NCI-H2029 treated with DMSO at 0.1 percent for 48 hours (cell line): ENCODE measurements around the gene CCDC88B.

ENCODE experiments used
- DNase-seq: peaks from one replicate; lab custom pipeline; 2025; lab: John Stamatoyannopoulos, UW

CCDC88B gene

DNA sequence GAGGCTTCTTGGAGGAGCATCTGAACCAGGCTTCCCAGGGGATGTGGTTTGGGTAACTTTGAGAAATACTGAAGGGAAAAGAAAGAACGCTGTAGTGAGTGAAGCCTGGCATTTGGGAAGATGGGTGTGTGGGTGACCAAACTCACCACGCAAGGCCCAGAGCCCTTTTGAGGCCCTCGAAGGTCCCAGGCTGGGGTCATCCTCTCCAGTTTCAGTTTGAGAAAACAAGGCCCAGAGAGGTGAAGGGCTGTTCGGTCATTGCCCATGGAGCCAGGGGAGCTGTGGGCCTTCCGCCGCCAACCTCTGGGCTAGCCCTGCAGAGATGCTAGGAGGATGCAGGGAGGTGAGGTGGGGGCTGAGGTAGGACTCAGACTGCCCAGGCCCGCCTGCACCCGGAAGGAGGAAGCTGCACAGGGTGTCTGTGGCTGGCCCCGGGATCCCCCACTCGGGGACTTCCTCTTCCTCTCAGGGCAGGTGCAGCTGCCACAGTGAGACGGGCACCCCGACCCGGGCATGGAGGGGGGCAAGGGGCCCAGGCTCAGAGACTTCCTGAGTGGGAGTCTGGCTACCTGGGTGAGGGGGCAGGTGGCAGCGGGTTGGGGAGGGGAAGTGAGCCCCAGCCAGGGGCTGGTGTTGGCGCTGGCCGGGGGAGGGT is at the start of gene CCDC88B:
CCDC88B (plus strand) TSS at position 451 of the 655 bp plus-strand sequence; CDS start at position 514, 63 bp downstream.
- no peak for DNase-seq

DNA sequence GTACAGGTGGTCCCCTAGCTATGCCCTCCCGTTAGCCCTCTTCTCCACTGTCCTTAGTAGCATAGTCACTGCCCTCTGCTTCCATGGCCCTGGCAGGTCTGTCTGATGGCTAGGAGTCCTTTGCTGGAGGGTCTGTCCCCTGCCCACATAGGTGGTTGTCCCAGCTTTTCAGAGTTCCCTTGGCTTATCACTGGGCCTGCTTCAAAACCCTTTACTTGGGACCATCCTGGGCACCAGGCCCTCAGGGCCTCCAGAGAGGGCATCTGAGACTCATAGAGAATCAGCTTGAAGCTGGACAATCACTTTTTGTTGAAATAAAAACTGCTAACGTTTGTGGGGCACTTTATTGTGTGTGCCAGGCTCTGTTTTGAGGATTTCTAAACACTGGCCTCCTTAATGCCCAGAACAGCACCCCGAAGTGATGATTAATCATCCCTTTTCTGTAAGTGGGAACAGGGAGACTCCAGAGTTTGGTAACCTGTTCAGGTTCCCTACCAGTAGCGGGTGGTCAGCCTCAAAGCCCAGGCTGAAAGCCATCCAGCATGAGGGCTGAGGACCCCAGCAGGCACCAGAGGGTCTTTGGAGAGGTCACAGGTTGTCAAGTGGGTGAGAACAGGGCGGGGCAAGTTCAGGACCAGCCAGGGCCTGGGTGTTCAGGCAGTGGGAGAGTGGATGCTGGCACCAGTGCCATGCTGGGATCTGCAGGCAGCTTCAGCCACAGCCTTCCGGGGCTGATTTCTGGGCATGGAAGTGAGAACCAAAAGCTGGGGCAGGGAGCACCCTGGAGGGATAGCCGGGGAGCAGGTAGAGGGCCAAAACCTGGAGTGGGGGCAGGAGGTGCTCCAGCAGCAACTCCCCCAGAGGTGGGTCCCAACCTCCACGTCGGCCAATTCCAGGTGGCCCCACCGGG is 49.4 kb upstream of the CCDC88B start:
- no peak for DNase-seq

GRCh38 chr11:64291262-64291751 is 48.7 kb upstream of the CCDC88B start, which contains the start of gene KCNK4:
TSS of gene KCNK4 (plus strand) at chr11:64291302. CDS start at chr11:64293019, 1,717 bp downstream.
- no peak for DNase-seq

DNA sequence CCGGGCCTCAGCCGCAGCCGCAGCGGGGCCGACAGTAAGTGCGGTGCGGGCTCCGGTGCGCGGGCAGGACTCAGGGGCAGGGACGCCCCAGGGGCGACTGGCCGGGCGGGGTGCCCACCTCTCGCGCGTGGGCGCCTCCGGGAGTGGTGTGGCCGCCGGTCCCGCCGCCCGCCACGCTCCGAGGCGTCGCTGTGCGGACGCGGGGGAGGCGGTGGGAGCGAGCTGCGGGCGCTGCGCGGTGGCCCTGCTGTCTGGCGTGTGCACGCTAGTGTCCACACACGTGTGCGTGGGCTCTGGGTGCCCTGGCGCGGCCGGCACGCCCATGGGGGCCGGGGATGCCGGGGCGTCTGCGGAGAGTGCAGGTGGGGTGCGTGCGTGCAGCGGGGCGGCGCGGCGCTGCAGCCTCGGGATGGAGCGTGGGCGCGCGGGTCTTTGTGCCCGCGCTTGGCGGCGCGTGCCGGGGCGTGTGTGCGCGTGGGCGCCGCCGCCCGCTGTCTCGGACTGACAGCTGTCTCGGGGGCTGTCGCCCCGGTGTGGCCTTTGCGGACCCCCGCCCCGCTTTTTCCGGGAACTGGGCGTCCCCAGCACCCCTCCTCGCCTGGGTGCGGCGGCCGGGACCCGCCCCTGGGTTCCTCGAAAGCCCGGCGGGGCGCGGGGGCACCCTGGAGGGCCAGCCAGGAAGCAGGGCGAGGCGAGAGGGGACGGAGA is 48.1 kb upstream of the CCDC88B start:
- DNase-seq: no peak

GRCh38 chr11:64292460-64293254 is 47.3 kb upstream of the CCDC88B start:
- DNase-seq: no peak

- no peak for DNase-seq
Measured at GRCh38 chr11:64294774-64295173, 45.2 kb upstream of the CCDC88B start.

GRCh38 chr11:64295760-64296159 is 44.2 kb upstream of the CCDC88B start:
- no peak for DNase-seq

- DNase-seq: no peak
Measured at GRCh38 chr11:64296236-64296635, 43.8 kb upstream of the CCDC88B start.

DNA sequence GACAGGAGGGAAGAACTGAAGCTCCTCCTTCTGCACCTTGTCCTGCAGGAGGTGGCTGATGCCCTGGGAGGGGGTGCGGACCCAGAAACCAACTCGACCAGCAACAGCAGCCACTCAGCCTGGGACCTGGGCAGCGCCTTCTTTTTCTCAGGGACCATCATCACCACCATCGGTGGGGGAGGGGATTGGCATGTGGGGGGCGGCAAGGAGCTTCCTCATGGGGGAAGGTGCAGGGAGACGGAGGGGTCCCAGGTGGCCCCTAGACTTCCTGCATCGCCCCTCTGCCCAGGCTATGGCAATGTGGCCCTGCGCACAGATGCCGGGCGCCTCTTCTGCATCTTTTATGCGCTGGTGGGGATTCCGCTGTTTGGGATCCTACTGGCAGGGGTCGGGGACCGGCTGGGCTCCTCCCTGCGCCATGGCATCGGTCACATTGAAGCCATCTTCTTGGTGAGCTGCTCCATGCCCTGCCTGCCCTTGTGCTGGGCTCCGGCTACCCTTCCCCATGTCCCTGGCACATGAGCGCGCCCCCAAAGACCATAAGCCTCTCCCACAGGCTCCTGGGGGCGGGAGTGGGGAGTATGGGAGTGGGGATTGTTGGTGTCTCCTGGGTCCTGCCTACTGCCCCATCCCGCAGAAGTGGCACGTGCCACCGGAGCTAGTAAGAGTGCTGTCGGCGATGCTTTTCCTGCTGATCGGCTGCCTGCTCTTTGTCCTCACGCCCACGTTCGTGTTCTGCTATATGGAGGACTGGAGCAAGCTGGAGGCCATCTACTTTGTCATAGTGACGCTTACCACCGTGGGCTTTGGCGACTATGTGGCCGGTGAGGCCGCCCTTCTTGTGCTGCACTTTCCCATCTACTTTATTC is 42.9 kb upstream of the CCDC88B start:
- no peak for DNase-seq

GRCh38 chr11:64297699-64298358 is 42.2 kb upstream of the CCDC88B start:
- no peak for DNase-seq

DNA sequence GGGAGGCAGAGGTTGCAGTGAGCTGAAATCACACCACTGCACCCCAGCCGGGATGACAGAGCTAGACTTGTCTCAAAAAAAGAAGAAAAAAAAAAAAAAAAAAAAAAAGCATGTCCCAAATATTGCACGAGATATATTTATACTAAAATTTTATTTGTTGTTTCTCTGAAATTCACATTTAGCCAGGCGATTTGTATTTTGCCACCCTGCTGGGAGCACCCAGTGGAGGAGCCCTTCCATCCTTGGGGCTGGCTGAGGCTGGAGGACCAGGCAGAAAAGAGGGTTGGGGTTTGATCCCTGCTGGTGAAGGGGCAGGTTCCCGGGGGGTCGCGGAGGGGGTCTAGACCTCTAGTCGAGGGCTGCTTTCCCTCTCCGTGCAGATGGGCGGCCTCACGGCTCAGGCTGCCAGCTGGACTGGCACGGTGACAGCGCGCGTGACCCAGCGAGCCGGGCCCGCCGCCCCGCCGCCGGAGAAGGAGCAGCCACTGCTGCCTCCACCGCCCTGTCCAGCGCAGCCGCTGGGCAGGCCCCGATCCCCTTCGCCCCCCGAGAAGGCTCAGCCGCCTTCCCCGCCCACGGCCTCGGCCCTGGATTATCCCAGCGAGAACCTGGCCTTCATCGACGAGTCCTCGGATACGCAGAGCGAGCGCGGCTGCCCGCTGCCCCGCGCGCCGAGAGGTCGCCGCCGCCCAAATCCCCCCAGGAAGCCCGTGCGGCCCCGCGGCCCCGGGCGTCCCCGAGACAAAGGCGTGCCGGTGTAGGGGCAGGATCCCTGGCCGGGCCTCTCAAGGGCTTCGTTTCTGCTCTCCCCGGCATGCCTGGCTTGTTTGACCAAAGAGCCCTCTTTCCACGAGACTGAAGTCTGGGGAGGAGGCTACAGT is 40.8 kb upstream of the CCDC88B start:
- DNase-seq: no peak

GRCh38 chr11:64299847-64300648 is 40.0 kb upstream of the CCDC88B start, which contains the start of gene CATSPERZ:
TSS of gene CATSPERZ (plus strand) at chr11:64300358. CDS start at chr11:64300411, 53 bp downstream.
- no peak for DNase-seq

DNA sequence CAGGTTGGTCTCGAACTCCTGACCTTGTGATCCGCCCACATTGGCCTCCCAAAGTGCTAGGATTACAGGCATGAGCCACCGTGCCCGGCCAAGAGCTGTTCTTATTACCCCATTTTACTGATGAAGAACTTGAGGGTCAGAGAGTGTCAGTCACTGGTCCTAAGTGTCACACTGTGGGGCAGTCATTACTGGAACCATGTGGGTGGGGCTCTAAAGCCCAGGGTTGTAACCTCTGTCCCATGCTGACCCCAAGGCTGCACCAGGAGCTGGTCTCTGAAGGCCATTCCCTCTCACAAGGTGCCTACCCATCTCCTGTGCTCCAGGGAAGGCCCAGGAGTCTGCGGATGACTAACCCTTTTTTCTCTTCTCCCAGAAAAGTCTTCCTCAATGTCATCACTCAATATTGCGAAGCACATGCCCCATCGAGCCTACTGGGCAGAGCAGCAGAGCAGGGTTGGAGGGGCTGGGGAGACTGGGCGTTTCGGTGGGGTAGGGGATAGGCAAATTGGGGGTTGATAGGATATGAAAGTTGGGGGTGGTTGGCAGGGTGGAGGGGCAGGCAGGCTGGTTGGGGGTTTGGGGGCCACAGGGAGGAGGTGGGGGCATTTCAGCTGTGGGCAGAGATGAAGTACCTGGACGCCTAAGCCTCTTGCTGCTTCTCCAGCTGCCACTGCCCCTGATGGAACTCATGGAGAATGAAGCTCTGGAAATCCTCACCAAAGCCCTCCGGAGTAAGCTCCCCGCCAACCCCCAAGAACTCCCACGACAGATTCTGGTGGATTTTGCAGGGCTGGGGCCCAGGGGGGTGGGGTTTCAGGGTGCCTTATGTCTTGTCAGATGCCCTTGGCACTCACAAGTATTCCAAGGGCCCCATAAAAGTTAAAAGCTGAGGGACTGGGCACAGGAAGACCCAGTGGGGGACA is 36.6 kb upstream of the CCDC88B start:
- DNase-seq: no peak

- no peak for DNase-seq
Measured at GRCh38 chr11:64304032-64304315, 36.0 kb upstream of the CCDC88B start.

DNA sequence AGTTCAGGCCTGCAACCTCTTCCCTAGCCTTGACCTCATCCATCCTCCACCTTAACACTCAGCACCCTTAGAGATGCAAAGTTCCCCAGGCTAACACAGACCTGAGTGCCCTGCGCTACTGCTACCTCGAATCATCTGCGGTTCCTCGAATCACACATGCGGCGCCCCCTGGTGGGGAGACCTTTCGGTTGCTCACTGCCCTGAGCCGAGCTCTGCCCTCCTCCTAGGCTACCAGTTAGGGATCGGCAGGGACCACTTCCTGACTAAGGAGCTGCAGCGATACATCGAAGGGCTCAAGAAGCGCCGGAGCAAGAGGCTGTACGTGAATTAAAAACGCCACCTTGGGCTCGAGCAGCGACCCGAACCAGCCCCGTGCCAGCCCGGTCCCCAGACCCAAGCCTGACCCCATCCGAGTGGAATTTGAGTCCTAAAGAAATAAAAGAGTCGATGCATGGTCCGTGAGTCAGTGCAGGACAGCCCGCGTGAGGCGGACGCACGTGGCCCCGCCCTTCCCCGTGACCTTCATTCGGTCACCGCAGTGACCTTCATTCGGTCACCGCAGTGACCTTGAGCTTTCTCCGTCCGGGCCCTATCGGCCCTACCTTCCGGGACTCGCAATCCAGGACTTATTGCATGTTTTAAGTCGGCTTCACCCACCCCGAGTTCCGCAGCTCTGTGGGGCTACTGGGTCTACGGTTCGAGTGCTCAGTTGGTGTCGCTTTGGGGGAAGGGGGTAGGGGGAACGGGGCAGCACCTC is 35.5 kb upstream of the CCDC88B start:
- peak; percentile 71 for DNase-seq

DNA sequence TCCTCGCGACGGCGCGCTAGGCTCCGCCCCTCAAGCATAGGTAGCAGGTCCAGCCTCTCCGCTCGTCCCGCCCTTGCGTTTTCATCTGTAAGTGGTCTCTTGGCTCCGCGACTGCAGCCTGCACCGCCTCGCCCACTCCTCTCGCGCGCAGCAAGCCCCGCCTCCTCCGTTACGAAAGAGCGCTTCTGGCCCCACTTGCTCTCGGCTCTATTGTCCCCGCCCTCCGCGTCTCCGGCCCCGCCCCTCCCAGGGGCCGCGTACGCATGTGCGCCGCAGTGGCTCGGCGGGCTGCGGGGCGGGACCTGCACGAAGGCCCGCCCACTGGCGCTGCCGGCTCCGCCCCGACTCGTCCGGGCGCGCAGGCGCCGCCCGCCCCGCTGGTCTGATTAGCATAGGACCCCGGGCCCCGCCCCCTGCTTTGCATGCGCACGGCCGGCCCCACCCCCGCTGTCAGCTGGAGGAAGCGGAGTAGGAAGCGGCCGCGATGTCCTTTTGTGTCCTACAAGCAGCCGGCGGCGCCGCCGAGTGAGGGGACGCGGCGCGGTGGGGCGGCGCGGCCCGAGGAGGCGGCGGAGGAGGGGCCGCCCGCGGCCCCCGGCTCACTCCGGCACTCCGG is 34.8 kb upstream of the CCDC88B start, which contains the start of gene ESRRA:
ESRRA (plus strand) TSS at position 450 of the 616 bp plus-strand sequence. CDS start 1,656 bp downstream, outside the sequence.
- DNase-seq: peak; percentile 97
